Peyer's patch (tissue), 4 donors: Measurements from ENCODE around the gene SUMO3.
A peak's percentile ranks its signal among the peaks of the same experiment; 100 is the strongest.

Experiments
- POLR2A ChIP-seq, 2 donors: fragments of 450-650 bp; IDR thresholded peaks; one replicate each; pipeline ENCODE4 v1.5.1; 2017; ENCODE audit warnings: antibody characterized with exemption in 2 of 2, mild to moderate bottlenecking in 2 of 2, moderate library complexity in 2 of 2
- TF ChIP-seq, protein P1 (sequence below), 6 experiments: fragments of 450-650 bp in 4 of 6; fragments of 200-600 bp in 2 of 6; sonication (generic) in 1 of 6; IDR thresholded peaks; one replicate each; pipeline ENCODE4 v1.5.1; 2017 to 2019; ENCODE audit warnings: antibody characterized with exemption in 6 of 6, mild to moderate bottlenecking in 3 of 6, moderate library complexity in 1 of 6

DNA sequence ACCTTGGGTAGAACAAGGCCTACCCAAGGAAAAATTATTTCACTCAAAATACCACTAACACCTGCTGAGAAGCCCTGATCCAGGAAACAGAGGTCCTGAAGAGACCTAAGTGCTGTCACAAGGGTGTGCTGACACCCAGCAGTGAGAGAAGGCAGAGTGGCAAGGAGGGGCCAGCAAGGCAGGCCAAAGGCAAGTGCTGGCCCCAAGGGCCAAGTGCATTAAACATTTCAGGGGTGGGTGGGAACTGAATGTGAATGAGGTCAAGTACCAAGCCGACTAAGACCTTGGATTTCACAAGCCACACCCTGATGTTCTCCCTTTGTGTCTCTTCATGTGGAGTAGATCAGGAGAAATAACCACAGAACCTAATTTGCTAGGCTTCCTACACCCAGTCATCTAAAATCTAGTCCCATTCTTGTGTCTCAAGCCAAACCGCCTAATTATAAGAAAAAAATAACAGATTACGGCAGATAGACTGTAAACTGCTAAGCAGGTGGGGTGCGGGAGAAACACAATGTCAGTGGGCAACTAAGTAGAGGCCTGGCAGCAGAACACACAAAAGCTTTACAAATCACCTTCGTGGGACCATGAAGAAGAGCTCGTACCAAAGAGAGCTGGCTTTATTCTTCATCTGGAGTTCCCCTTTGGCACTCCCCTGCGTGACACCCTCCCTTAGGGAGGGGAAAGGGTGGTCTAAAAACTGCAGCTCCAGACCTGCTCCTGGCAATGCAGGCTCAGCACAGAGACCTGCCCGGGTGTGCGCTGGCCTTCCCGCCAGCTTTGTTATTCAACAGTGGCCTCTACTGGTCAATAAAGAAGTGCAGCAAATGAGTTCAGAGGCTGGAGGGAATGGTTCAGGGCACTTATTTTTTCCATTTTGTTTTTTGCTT, 24.9 kb downstream of the SUMO3 start:
- TF ChIP-seq POLR2A (IDR thresholded peaks at IDR 0.05): no peak
- TF ChIP-seq, protein P1, sequence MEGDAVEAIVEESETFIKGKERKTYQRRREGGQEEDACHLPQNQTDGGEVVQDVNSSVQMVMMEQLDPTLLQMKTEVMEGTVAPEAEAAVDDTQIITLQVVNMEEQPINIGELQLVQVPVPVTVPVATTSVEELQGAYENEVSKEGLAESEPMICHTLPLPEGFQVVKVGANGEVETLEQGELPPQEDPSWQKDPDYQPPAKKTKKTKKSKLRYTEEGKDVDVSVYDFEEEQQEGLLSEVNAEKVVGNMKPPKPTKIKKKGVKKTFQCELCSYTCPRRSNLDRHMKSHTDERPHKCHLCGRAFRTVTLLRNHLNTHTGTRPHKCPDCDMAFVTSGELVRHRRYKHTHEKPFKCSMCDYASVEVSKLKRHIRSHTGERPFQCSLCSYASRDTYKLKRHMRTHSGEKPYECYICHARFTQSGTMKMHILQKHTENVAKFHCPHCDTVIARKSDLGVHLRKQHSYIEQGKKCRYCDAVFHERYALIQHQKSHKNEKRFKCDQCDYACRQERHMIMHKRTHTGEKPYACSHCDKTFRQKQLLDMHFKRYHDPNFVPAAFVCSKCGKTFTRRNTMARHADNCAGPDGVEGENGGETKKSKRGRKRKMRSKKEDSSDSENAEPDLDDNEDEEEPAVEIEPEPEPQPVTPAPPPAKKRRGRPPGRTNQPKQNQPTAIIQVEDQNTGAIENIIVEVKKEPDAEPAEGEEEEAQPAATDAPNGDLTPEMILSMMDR (IDR thresholded peaks at IDR 0.05): peak; percentile 35 to 87 (median 78)
